ENCODE data around the gene ZFAND5.

ZFAND5 gene

GRCh38 chr9:72362680-72363139 lies 2.3 kb downstream of the ZFAND5 start:
- peak; percentile 13 for DNase-seq (ENCODE audit: low read depth)

GRCh38 chr9:72362118-72362531 lies 2.9 kb downstream of the ZFAND5 start:
- DNase-seq (ENCODE audit: low read depth), result no peak

GRCh38 chr9:72361217-72361616 lies 3.8 kb downstream of the ZFAND5 start:
- DNase-seq (ENCODE audit: low read depth), result no peak

DNA sequence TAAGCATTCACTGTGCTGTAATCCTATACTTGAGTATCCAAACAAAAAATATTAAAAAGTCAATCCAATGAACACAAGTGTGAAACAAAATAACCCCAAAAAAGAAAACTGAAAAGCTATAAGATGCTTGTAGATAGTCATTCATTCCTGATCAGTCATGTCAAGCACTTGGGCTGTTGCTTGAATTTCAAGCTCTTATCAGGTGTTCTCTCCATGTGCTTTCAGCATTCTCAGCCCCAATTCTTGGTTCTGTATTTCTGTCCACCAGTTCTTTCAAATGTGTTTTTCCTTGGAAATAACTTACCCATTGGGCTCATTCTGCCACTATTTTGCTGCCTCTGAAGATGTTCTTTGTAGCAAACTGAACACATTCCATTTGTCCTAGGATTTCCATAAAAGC lies 4.7 kb downstream of the ZFAND5 start:
- DNase-seq (ENCODE audit: low read depth), result no peak

DNA sequence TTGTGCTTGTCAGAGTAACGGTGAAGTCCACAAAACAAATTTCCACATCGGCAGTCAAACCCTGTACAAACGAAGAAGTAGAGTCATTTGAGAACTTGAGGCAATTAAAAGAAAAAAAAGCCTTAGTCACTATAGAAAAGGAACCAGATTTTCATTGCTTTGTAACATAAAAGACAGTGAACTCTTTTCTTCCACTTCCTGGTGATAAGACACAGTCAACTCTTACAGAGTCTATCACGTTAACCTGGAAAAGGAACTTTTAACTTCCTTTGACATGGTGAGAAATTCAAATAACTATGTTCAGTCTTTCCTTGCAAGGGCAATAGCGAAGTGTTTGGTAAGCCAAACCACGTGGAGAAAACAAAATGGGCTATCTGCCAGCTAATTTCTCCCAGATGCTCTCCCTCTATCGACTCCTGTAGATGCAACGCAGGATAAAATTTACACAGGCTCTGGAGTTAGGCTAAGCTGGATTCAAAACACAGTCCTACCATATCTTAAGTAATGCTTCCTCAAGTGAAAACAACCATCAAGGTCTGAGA lies 8.9 kb downstream of the ZFAND5 start:
- no peak for DNase-seq (ENCODE audit: low read depth)

- DNase-seq (ENCODE audit: low read depth), result no peak
These were observed 9.9 kb downstream of the ZFAND5 start for GRCh38 chr9:72355153-72355552.

DNA sequence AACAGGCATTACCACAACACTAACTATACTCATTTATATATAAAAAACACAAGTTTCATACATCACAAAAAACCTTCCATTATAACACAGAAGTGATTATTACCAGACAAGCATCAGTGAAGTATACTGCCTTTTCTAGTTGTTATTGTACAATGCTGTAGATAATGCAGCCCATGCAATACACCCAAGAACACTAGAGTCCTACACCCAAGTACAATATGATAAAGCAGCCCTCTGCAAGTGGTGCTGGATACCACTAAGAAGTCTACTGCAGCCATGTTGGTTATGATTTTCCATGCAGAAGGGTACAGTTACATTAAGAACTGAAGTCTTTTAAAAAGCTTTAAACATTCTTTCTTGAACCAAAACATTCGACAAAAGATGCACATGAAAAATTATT lies 10.3 kb downstream of the ZFAND5 start:
- no peak for DNase-seq (ENCODE audit: low read depth)

- no peak for DNase-seq (ENCODE audit: low read depth)
These were observed 11.4 kb downstream of the ZFAND5 start for GRCh38 chr9:72353455-72354116.

DNA sequence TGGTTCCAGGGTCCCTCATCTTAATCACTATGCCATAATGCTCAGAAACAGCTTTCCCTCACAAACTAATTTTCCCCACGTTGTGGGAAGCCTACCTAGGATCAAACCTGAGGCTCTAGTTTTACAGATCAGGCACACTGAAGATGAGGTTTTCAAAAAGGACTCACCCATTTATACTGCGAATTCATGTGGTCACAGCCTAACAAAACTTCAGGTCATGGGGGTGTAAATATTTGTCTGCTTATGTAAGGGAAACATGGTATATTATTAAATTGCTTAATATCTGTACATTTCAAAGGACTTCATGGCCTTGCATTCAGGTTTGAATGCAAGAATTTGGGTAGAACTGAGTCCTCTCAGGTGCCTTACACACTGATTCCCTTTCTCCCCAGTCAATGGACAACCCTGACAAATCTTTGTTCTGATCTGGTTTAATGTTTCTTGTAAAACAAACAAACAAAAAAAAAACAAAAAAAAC lies 12.1 kb downstream of the ZFAND5 start:
- DNase-seq (ENCODE audit: low read depth), result no peak

DNA sequence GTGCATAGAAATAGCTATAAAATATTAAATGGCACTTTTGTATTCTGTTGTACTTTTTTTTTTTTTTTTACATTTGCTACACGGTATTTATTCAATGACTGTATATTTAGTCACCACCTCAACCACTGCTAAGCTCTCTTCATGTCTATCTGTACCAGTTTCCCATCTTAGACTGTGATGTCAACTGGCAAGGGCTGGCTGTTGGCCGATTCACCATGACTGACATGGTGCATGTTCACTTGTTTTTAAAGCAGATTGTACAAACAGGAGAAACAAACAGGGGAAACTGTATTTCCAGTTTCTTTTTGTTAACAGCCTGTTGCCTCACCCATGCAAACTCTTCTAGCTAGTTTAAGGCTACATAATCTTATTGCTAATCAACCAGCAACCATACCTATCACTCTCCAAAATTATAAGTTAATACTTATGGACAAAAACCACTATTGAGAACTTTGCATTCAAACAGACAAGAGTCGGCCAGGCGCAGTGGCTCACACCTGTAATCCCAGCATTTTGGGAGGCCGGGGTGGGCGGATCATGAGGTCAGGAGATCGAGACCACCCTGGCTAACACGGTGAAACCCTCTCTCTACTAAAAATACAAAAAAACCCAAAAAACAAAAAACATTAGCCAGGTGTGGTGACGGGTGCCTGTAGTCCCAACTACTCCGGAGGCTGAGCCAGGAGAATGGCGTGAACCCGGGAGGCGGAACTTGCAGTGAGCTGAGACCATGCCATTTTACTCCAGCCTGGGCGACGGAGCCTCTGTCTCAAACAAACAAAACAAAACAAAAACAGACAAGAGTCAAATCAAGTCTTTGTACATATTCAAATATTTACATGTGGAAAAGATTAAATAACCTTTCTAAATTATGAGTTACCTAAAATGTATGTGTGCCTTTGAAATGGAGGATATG lies 13.2 kb downstream of the ZFAND5 start:
- no peak for DNase-seq (ENCODE audit: low read depth)

GRCh38 chr9:72349911-72350310 lies 15.1 kb downstream of the ZFAND5 start:
- DNase-seq (ENCODE audit: low read depth), result no peak

DNA sequence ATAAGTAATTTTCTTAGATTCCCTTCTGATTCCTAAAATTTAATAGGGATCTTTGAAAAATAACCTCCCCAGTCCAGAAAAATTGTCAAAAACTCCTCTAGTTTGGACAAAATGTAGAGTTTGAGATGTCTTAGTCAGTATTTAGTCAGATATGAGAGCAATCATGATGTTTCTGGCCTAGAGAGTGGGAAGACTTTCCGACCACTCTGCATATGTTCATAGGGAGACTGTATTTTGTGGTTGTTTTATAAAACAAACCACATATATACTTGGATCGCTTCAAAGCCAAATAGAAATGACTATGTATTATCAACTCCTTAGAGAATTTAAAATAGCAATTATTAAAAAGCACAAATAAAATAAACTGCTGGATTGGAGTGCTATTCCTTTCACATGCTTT lies 15.8 kb downstream of the ZFAND5 start:
- DNase-seq (ENCODE audit: low read depth), result no peak

DNA sequence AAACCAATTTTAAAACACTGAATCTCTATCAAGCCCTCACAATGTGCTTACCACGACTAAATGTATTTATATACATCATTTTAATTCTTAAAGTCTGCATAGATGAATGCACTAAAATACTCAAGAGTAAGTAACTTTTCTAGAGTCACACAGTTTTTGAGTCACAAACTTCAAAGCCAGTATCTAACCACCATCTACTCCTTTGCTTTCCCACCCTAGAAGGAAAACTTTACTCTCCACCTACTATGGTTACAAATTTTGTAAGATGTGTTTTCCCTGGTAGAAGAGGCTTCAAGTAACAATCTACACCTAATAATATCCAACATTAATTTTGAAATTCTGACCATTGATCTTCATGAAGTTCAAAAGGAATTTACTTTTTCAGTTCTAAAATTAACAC lies 18.7 kb downstream of the ZFAND5 start:
- no peak for DNase-seq (ENCODE audit: low read depth)

DNA sequence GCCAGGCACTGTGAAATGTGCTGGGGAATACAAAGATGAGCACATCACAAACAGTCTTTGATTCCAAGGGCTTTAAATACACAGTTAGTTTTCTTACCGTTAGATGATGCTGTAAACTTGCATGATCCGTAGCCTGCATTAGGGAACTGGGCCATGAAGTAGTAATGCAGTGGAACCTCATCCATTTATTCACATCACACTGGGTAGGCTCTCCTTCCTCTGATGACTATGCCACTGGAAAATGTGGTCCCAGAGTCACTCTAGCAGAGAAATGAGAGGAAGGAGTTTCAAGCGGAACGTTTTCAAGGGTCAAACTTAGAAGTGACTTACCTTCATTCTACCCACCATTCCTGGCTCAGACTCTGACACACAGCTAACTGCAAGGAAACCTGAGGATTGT lies 26.4 kb downstream of the ZFAND5 start:
- DNase-seq (ENCODE audit: low read depth), result no peak

- no peak for DNase-seq (ENCODE audit: low read depth)
These were observed 27.7 kb downstream of the ZFAND5 start for GRCh38 chr9:72337286-72337685.

DNA sequence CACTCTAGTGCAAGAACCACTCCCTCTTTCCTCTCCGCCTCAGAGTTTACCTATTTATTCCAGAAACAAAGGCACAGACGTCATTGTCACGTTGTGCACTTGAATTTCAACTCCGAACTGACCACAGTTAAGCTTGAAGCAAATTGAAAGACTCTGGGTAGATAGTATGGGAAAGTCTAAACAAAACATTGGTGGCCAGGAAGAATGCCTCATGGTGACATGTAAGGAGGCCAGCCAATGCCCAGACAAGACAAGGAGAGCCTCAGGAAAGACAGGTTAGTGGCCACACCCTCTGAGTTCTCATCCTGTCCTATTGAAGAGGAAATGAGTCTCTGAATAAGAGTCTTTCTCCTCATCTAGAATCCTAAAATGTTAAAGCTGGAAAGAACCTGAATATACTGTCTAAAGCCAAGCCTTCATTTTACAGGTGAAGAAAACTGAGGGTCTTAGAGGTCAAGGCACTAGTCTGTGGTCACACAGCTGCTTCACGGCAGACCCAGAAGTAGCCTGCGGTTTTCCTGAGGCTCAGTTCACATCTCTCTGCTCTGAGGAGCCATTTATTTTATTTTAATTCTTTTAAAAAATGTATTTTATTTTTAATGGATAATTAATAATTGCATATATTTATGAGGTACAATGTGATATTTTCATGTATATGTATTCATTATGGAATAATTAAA lies 30.2 kb downstream of the ZFAND5 start:
- no peak for DNase-seq (ENCODE audit: low read depth)

DNA sequence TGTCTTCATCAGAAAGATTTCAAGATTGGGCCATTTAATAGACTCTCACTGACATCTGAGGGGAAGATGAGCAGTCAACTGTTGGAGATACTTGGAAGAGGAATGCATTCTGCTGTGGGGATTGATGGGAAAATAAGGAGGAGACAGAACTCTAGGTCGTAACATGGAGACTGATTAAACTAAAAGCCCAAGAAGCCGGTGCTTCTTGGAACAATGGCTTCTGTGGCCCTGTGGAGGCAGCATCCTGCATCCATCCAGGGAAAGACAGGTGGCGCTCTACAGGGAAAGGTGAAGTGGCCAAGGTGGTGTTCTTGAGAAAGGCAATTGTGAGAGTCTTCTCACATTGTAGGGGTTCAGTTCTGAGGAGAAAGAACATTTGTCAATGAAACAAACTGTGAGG lies 31.3 kb downstream of the ZFAND5 start:
- no peak for DNase-seq (ENCODE audit: low read depth)

DNA sequence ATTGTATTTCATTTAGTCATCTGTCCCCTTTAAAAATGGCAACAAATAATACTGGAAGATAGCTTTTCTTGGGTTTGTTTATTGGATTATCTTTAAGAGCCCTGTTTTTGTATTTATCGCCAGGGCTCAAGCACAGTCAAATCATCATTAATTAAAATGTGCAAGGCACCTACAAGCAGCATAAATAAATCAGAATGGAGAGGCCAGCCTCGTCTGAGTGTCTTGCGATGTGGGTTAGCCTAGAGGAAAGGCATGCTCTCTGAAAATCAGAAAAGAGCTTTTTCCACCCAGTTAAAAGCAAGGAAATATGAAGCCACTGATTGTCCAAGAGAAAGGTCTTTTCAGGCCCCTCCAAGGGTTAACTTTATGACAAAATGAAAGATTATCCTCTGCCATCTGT lies 31.8 kb downstream of the ZFAND5 start:
- DNase-seq (ENCODE audit: low read depth), result no peak

- DNase-seq (ENCODE audit: low read depth), result no peak
These were observed 32.7 kb downstream of the ZFAND5 start for GRCh38 chr9:72332351-72332750.

- no peak for DNase-seq (ENCODE audit: low read depth)
These were observed 37.4 kb downstream of the ZFAND5 start for GRCh38 chr9:72327631-72328030.

- no peak for DNase-seq (ENCODE audit: low read depth)
These were observed 38.4 kb downstream of the ZFAND5 start for GRCh38 chr9:72326641-72327040.

- DNase-seq (ENCODE audit: low read depth), result no peak
These were observed 40.0 kb downstream of the ZFAND5 start for GRCh38 chr9:72324974-72325373.

Measured in activated T-cell treated with anti-CD3 and anti-CD28 coated beads for 48 hours (primary cell).